Neural progenitor cell (in vitro differentiated cells): ENCODE measurements around the gene DDC.

Experiments
- CTCF ChIP-seq: fragments of 200-600 bp; sonication (generic); IDR thresholded peaks from 2 replicates; pipeline ENCODE4 v1.5.1; 2017; ENCODE audit warnings: antibody characterized with exemption, mild to moderate bottlenecking
- EZH2 ChIP-seq: fragments of 200-600 bp; sonication (generic); IDR thresholded peaks from 2 replicates; pipeline ENCODE4 v1.6.1; 2017; ENCODE audit warnings: antibody characterized with exemption, mild to moderate bottlenecking, moderate library complexity
- EZH2phosphoT487 ChIP-seq: fragments of 200-600 bp; sonication (generic); IDR thresholded peaks from 2 replicates; pipeline ENCODE4 v1.6.1; 2017; ENCODE audit warnings: antibody characterized with exemption

GRCh38 chr7:50589364-50589763, 24.2 kb upstream of the DDC start:
- TF ChIP-seq CTCF: no peak
- TF ChIP-seq EZH2: no peak
- TF ChIP-seq EZH2phosphoT487: no peak
